Erythroblast (primary cell): ENCODE data around the gene RBP3.

Experiments used
- GATA1 ChIP-seq: IDR thresholded peaks from 2 replicates; pipeline ENCODE4 v1.6.1; 2011; ENCODE audit warnings: low read depth, mild to moderate bottlenecking, control low read depth, low read length, moderate library complexity
- POLR2A ChIP-seq: IDR thresholded peaks from 2 replicates; pipeline ENCODE4 v1.6.1; 2011; ENCODE audit warnings: mild to moderate bottlenecking, low read length

DNA sequence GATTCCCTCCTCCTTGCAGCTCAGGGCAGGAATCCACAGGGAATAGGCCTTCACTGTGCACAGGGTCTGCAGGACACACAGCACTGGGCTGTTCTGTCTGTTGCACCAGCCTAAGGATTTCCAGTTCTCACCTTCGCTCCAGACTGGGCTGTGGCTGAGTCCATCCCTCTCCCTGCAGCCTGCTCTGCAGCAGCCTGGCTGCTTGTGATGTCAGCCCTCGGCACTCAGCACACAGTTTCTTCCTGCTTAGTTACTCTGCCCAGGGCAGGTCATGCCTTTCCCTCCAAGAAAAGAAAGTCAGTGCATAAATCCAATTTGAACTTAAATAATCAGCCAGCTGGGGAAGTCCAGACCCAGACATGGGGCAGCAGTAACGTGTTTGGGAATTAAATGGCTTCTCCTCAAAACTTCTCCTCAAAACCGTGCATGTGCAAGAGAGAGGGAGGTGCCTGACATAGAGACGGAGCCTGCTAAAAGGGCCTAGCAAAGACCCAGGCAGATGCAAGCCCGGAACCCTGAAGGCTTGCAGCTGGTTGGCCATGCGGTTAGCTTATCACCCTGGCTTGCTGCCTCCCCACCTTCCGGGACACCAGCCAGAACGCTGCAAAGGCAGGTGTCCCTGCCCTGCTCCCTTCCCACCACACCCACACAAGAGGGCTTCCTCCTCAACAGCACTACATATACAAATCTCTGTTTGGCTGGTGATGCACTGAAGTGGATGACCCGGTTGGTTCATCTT lies 36.8 kb upstream of the RBP3 start:
- TF ChIP-seq POLR2A (no peak), GATA1 (no peak)
